ENCODE data around the gene E2F1.
"Not testable (repeated sequence)": the region's sequence is repeated elsewhere in the genome, so short reads cannot be mapped to it uniquely, and the experiment has no call there.

The E2F1 gene

DNA sequence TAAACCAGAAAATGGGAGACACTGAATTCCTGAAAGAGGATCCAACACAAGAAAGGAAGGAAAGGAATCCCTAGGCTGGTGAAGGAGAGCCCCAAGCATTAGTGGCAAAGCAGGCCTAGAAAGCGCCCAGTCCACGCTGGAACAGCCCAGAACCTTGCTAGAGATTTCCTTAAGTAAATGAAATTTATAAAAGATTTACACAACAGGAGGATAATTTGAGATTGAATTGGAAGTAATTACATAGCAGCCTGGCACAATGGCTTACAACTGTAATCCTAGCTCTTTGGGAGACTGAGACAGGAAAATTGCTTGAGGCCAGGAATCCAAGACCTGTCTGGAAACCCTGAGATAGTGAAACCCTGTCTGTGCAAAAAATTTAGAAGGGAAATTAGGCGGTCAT lies 50.8 kb downstream of the E2F1 start:
- DNase-seq = no peak

DNA sequence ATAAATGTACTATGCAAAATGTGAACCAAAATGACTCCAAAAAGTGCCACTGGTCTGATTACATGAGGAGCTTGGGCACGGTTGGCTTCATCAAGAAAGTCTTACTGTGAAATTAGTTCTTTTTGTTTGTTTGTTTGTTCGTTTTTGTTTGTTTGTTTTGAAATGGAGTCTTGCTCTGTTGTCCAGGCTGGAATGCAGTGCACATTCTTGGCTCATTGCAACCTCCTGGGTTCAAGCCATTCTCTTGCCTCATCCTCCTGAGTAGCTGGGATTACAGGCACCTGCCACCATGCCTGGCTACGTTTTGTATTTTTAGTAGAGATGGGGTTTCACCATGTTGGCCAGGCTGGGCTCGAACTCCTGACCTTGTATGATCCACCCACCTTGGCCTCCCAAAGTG lies 54.3 kb downstream of the E2F1 start:
- not testable (repeated sequence) for DNase-seq

DNA sequence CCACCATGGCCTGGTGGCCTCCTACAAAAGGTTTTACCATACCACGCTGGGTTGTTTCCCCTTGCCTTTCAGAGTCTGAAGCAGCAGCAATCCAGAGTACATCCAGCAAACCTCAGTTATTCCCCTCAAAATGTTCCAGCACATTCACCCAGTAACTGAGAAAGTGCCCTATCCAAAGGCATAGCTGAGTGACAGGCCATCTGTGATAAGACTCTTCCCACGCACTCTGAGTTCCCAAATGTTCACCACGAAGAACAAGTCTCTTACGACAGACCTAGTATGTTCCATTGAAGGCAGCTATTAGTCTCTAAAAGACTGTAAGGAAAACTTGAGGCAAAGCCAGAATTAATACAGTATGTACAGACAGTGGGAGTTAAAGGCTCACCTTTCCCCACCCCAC lies 55.7 kb downstream of the E2F1 start:
- DNase-seq = no peak

DNA sequence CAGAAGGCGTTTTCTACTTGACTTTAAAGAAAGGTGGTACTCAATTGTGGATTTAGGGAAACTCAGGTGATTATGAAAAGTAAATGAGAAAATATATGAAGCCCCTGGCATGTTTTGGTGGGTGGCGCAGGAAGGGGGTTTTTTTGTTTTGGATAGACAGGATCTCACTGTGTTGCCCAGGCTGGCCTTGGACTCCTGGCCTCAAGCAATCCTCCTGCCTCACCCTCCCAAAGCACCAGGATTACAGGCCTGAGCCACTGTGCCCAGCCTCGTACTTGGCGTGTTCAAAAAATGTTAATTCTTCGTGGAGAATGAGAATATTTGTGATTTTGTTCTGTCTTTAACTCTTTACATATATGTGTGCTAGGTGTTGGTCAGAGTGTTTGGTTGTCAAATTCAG lies 56.2 kb downstream of the E2F1 start:
- DNase-seq = no peak

DNA sequence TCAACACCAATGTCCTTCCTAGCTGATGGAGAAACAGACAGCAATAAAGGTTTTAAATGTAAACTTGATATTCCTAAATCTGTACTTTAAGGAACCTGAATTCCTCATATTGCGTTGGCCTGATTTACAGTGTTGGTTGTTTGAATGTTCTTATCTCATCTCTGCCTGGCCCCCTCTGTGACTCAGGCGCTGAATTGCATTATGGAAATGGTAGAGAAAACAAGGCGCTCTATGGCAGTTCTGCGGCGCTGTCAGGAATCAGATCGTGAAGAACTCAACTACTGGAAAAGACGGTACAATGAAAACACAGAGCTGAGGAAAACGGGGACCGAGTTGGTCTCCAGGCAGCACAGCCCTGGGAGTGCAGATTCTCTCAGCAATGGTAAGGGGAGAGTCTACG lies 56.7 kb downstream of the E2F1 start:
- no peak for DNase-seq

DNA sequence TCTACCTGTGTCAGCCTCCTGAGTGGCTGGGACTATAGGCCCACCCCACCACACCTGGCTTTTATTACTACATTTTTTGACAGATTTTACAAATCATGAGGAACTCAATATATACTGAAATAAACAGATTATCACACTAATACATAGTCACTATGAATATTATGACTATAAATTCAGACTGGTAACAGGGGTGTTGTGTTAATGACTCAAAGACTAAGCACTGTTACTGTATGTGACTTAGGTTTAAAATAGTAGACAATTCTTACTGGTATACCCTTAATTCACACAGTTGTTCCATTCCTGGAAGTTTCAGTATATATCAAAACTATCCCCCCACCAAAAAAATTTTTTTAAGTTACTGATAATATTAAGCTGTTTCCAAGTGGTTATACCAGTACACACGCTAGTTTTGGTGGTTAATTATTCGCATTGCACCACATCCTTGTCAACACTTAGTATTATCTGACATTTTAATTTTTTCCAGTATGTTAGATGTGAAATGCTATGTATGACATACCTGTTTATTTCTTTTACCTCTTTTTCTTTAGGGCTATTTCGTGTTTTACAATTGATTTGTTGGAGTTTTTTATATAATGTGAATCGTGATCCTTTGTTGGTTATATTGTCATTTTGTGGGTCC lies 58.5 kb downstream of the E2F1 start:
- no peak for DNase-seq

DNA sequence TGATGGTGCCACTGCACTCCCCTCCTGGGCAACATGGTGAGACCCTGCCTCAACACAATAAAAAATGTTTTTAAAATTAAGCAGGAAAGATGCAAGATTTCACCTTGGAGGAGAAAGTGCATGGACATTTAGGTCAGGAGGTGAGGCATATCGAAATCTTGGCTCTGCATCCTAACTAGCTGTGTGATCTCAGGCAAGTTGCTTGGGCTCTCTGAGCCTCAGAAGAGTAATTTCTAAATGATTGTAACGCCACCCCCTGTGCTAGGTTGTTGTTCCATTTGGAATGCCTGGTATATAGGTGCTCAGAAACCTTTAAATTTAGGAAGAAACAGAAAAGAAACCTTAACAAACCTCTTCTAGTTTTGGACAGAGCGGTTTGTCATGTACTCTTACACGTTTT lies 60.0 kb downstream of the E2F1 start:
- no peak for DNase-seq

All from stimulated activated CD4-positive, alpha-beta T cell treated with anti-CD3 and anti-CD28 coated beads, Interleukin-4, amount 100 ng/mL, for 1 hour (primary cell).